G401.6 (cell line): Measurements from ENCODE around the gene TXNDC2.

Experiments
- FAIRE-seq: peaks from 2 replicates; lab custom pipeline; 2012; peaks lifted over from hg19 to GRCh38; lab: Jason Lieb, UNC

TXNDC2 gene

DNA sequence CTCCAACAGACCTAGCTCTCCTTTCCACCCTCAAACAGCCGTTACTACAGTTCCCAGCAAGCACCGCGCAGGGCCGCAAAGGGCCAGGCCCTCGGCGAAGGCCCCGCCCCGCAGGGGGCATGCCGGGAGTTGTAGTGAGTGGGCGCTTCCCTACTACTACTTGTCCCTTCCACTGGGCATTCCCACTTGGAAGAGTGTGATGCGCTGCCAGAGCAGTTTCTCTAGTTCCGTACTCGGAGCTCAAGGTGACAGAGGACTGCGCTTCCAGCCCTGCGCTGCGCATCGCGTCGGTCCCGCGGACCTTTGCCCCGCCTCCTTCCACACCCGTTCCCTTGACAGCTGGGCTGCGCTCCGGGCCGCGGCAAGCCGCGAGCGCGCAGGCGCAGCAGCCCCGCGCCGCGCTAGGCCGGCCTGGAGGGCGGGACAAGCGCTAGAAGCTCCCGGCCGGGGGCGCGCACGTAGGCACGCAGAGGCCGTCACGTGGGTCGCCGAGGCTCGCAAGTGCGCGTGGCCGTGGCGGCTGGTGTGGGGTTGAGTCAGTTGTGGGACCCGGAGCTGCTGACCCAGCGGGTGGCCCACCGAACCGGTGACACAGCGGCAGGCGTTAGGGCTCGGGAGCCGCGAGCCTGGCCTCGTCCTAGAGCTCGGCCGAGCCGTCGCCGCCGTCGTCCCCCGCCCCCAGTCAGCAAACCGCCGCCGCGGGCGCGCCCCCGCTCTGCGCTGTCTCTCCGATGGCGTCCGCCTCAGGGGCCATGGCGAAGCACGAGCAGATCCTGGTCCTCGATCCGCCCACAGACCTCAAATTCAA lies 28.0 kb downstream of the TXNDC2 start, which contains the start of gene VAPA:
Gene VAPA, plus strand, starts transcription at position 491 of the 808 bp plus-strand sequence. Its CDS starts 241 bp downstream, at position 732.
- FAIRE-seq = peak; percentile 70

- no peak for FAIRE-seq
These were observed 28.5 kb downstream of the TXNDC2 start for GRCh38 chr18:9914334-9914583.

DNA sequence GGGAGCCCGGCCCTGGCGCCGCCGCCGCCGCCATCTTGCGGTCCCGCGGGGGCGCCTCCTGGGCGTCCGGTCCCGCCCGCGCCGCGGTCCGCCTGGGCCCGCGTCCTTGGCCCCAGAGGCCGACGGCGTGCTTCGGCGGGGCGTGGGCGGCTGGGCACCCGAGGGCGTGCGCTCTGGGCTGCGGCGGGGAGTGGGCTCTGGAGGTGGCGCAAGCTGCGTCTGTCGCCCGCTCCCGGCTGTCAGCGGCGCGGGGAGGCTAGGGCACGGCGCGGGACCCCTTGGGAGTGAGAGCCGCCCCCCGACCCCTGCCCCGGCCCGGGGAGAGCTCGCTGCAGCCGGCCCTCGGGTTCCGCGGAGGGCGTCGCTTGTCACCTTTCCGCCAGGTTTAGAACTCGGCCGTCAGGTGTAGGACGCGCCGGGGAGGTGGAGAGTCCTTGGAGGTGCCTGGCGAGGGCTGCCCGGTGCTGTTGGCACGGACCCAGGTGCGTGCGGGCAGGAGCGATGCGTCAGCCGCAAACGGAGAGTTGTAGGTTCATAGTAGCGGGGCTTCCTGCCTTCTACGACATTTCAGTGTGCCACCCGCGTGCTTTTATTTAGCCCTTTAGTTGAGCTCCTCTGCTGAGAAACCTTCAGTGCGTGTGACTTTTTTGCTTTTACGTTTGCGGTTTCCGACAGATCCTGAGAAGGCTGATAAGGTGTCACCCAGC lies 29.0 kb downstream of the TXNDC2 start:
- FAIRE-seq = no peak

GRCh38 chr18:9915291-9916076 lies 29.7 kb downstream of the TXNDC2 start:
- FAIRE-seq = no peak

GRCh38 chr18:9916077-9916639 lies 30.4 kb downstream of the TXNDC2 start:
- no peak for FAIRE-seq

- FAIRE-seq = no peak
These were observed 31.0 kb downstream of the TXNDC2 start for GRCh38 chr18:9916808-9917207.

DNA sequence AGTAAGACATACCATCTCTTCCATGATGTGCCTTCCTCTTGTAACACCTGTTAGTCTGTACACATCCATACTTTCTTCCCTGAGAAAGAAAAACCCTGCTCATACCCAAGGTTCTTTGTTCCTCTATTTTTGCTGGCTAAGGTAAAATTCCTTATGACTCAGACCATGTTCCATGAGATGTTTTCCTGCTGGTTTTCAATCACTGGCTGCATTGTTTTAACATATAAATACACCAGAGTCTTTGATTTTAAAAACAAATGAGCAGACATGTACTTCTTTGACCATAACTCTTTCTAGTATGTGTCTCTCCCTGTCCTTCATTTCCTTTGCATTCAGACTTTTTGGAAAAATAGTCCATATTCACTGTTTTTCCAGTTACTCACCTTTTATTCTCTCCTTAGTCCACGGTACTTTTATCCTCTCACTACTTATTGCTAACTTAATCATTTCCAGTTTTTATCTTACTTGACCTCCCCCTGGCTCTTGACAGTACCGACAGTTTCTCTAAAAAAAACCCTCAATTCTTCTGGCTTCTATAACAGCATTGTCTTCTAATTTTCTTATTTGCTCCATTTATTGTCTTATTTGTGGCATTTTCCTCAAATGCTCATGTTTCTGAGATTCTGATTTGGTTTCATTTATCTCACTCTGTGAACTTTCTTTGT lies 32.4 kb downstream of the TXNDC2 start:
- no peak for FAIRE-seq

DNA sequence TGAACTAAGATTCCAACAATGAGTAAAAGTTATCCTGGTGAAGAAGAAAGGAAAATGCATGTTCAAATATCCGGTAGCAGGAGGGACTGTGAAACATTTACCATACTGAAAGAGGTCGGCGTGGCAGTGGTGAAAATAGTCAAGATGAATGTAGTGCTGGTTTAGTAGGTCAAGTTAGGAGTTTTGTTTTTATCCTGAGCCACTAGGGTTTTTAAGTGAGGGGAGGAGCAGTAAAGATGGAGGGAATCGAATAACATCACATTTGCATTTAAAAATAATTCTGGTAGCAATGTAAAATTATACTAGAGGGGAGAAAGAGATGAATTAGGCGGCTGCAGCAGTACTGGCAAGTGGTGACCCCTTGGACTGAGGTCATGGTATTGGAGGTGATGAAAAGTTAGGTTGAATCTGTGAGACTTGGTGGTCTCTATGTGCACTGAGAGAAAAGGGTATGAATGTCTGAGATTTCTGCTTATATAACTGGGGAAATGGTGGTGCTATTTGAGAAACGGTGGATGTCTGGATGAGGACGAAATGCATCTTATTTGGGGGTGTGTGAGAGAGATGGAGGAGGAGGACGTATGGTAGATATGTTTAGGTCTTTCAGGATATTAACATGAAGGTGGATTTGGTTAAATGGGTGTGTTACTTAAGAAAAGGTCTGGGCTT lies 33.9 kb downstream of the TXNDC2 start:
- FAIRE-seq = no peak

- peak; percentile 68 for FAIRE-seq
These were observed 37.0 kb downstream of the TXNDC2 start for GRCh38 chr18:9922592-9923311.

DNA sequence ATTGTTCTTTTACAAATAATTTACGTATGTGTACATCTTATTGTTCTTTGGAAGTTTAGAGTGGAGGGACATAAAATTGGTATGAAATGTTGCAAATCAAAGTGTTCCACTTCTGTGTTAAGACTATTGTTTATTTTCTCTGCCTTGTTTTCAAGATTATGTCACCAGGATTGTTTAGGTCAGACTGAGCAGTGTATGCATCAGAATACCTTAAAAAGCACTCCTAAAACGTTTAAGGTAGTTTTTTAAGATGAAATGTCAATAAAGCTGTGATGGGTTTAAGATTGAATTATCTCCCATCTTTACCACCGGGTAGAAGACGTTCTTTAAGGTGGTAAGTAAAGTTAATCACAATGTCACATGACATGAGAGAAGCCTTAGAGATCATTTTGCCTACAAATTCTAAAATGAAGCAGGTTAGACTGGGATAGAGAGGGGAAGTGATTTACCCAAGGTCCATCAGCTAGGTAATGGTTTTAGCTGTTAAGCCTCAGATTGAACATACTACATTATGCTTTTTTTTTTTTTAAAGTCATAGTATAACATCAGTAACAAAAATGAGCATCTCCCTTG lies 38.7 kb downstream of the TXNDC2 start:
- FAIRE-seq = no peak

DNA sequence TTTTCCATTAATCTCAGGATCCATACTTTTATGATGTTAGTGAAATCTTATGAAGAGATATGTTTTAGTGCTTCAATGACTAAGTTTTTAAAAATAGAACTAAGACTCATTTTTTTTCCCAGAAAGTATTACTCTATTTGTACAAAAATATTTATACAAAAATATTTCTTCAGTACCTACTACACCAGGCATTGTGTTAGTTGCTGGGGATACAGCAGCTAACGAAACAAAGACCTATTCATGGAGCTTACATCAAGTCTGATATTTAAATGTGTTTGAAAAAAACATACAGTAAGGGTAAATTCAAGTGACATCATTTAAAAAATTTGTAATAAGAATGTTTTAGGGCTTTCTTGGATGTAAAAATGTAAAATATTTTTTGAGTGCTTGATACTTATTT lies 39.6 kb downstream of the TXNDC2 start:
- FAIRE-seq = no peak

- FAIRE-seq = no peak
These were observed 40.0 kb downstream of the TXNDC2 start for GRCh38 chr18:9925795-9926194.

DNA sequence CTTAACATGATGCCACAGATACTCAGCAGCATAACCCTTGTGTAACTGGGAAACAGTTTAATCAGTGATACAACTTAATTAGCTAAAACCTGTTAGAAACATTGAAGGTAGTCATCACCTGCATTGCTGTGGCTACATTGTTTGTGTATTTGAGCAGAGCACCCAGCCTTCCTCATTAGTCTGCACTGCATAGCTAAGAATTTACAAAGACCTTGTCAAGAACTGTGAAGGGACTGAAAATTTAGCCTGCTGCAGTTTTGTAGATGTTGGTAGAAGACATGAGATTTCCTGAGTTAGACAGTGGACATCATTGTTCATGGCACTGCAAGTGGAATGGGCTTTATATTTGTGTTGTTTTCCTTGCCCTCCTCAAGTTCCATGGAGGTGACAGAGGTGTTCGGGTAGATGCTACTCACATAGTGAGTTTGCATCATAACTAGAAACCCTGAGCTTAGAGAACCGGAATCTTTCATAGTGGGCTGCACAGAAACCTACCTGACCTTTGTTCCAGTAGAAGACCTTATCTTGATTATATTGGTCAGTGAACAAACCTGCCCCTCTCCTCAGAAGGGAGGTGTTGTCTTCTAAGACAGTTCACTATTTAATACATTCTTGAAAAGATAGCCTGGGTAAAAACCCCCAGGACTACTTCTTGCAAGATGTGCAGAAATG lies 40.6 kb downstream of the TXNDC2 start:
- FAIRE-seq = no peak

DNA sequence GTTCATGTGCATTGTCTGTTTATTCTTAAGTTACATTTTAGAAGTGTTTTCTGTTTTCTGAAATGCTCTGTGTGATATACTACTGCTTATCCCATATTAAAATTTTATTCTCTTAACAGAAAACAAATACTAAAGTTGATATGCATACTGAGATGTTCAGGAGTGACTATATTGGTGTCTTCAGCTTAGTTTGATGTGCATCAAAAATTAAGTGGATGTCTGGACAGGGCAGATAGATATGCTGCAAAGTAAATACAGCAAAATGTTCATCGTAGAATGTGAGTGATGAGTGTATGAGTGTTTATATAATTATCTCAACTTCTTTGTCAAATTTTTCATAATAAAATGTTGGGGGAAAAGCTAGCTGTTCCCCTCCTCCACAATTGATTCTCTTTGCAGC lies 41.2 kb downstream of the TXNDC2 start:
- FAIRE-seq = no peak

DNA sequence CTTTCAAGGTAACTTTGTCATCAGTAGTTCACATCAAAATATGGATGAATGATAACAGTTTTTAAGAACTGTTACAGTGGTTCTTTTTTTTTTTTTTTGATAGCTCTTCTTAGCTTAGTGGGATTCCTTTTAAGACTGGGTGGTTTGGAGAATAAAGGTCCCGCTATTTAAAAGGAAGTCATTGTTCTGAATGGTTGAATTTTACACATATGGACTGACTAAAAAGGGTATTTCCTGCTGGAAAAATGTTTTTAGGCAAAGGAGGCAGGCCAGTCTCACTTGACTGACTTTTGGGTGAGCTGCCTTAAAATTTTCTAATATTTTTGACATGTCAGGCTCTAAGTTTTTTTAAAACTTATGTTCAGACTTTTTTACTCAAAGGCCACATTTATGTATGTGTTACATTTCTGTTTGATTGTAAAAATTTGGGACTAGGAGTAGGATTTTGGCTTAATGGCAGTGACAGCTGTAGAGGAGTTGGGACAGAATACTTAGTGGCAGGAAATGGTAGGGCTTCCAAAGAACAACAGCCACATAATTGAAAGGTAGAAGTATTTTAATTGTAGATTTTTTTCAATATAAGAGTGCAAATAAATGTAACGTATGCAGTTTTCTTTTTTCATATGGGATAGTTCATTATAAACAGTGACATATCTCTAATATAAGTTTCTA lies 41.8 kb downstream of the TXNDC2 start:
- no peak for FAIRE-seq

DNA sequence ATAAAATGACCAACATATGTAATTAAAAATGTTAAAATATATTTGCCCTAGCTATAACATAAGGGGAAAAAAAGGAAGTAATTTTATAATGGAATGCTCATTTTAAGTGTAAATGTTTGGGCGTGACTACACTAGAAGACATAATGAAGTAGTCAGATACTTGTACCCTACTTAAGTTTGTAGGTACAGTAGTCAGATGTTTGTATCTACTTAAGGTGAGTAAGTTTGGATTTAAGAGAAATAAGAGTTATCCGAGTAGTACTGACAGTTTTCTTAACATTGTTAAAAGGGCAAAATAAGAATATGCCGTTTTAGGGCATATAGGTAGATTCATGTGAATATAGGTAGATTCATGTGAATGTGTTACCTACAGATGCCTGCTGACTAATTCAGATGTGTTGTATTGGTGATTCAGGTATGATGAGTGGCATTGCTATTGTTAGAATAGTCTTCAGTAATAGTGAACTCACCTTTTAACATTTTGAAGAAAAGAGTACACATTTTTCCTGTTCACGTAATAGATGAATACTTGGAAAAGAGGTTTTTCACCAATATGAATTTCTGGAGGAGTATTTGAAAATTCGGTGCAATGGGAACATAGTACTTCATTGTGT lies 43.0 kb downstream of the TXNDC2 start:
- no peak for FAIRE-seq

DNA sequence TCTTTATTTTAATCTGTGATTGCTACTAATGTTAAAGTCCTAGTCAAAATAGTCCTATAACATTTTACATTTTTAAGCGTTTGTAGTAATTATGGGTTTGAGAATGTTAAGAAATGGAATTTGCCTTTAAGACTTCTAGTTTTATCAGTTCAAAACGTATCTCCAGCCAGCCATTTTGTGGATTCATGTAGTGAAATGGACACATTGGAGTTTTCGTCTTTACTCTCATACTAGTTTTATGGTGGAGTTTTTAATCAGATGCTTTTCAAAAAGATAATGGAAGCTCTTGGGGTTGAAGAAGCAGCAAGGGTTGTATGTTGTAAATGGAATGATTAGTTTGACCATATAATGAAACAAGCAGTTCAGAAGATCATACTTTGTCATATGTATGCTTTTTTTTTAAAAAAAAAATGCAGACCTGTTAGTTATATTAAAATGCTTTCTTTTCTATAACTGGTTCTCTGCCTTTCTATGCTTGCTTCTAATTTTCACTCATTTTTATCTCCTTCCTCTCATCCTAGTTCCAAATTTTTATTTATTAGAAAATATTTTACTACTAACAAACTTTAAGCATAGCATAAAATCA lies 44.6 kb downstream of the TXNDC2 start:
- no peak for FAIRE-seq

DNA sequence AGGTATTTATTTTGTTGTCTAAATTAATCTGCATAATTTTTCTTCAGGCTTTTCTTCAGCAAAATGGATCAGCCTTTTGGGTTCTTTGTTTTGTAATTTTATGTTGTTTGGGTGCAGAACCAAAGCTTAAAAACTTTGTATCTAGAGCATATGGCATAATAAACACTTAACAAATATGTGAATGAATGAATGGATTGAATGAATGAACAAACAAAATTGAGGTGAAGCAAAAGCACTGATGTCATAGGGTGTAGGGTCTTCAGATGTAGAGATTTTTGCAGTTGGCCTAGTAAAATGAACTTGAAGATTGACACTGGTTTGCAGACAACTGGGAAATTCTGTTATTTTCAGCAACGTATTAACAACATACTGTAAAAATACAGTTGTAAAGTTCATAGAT lies 45.4 kb downstream of the TXNDC2 start:
- FAIRE-seq = no peak

DNA sequence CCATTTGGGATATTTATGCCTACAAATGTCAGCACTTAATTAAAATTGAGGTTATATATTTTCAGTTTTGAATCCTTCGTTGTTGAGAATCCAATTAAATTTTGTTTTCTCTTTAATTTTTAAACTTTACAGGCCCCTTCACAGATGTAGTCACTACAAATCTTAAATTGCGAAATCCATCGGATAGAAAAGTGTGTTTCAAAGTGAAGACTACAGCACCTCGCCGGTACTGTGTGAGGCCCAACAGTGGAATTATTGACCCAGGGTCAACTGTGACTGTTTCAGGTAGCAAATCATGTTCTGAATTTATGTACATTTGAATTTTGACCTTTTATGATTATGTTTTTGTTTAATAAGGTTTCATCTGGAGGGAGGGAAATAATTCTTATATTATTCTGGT lies 45.9 kb downstream of the TXNDC2 start:
- no peak for FAIRE-seq
